Vagina (tissue), 2 donors: Measurements from ENCODE around the gene CDC45. TPM values are rescaled to one million over a fixed set of nuclear protein-coding genes. Genes with fewer than 3 reads are reported as not detected.
"Not testable (repeated sequence)": the region's sequence is repeated elsewhere in the genome, so short reads cannot be mapped to it uniquely, and the experiment has no call there.

Experiments used
- DNase-seq, 2 donors: peaks; one replicate each; pipeline ENCODE4 v3.0.0-alpha.2; 2017; ENCODE audit errors: extremely low spot score in 2 of 2
- H3K27ac ChIP-seq: fragments of 200-600 bp; sonication (generic); one replicate; pipeline ENCODE4 v1.5.1; 2019
- H3K27me3 ChIP-seq: fragments of 200-600 bp; sonication (generic); one replicate; pipeline ENCODE4 v1.5.1; 2019
- H3K36me3 ChIP-seq, 2 donors: fragments of 200-600 bp; sonication (generic); one replicate each; pipeline ENCODE4 v1.5.1; 2017 to 2019
- H3K4me1 ChIP-seq: fragments of 200-600 bp; sonication (generic); one replicate; pipeline ENCODE4 v1.5.1; 2019
- H3K4me3 ChIP-seq, 2 donors: fragments of 200-600 bp; sonication (generic); 1 replicate in 1 of 2; 2 replicates in 1 of 2; pipeline ENCODE4 v1.5.1; 2016 to 2019
- H3K9me3 ChIP-seq: fragments of 200-600 bp; sonication (generic); one replicate; pipeline ENCODE4 v1.5.1; 2019
- CTCF ChIP-seq, 3 experiments: fragments of 450-650 bp in 2 of 3; fragments of 200-600 bp in 1 of 3; sonication (generic) in 1 of 3; IDR thresholded peaks; one replicate each; pipeline ENCODE4 v1.5.1; 2017 to 2019; ENCODE audit warnings: antibody characterized with exemption in 3 of 3, mild to moderate bottlenecking in 2 of 3, moderate library complexity in 2 of 3
- POLR2A ChIP-seq, 2 donors: fragments of 450-650 bp; IDR thresholded peaks; one replicate each; pipeline ENCODE4 v1.6.1; 2017; ENCODE audit warnings: antibody characterized with exemption in 2 of 2, mild to moderate bottlenecking in 2 of 2, moderate library complexity in 2 of 2
- POLR2AphosphoS5 ChIP-seq, 2 donors: sonication (generic); formaldehyde crosslinking; IDR thresholded peaks; one replicate each; pipeline ENCODE4 v1.9.0; 2017; ENCODE audit warnings: antibody characterized with exemption in 2 of 2, mild to moderate bottlenecking in 2 of 2, low read depth in 1 of 2; ENCODE audit not compliant: insufficient read depth in 1 of 2
- intact Hi-C: fragments of 100-400 bp; cut with DNase I; formaldehyde crosslinking; loops from one replicate; pipeline ENCODE4 v1.15.1; 2023
- total RNA-seq: library from RNA; depleted of rRNA; stranded (reverse); fragments of >200 nt; gene quantifications from one replicate; pipeline ENCODE4 v1.2.3, GENCODE V29; 2016

The CDC45 gene
- total RNA-seq, 1 donor from 2014 or later = 0.74 TPM

GRCh38 chr22:19526702-19527111 lies 47.0 kb downstream of the CDC45 start:
- Histone ChIP-seq H3K27ac (no peak overlapping the region), H3K9me3 (no peaks in the 10 kb centered on the region), H3K4me3 (no peak overlapping the region), H3K27me3 (no peaks in the 10 kb centered on the region), H3K4me1 (peaks cover 20% of the 10 kb centered on the region), H3K36me3 (no peaks in the 10 kb centered on the region)
- intact Hi-C loops = no loop called here
- no peak for DNase-seq
- no peak for TF ChIP-seq POLR2A (IDR thresholded peaks at IDR 0.05)
- no peak for TF ChIP-seq POLR2AphosphoS5 (IDR thresholded peaks at IDR 0.05; ENCODE audit: insufficient read depth in 1 of 2, low read depth in 1 of 2)
- no peak for TF ChIP-seq CTCF (IDR thresholded peaks at IDR 0.05)

- H3K4me1 ChIP-seq = peaks cover 20% of the 10 kb centered on the region
- H3K9me3 ChIP-seq = no peaks in the 10 kb centered on the region
- no peak for TF ChIP-seq POLR2AphosphoS5 (IDR thresholded peaks at IDR 0.05; ENCODE audit: insufficient read depth in 1 of 2, low read depth in 1 of 2)
- TF ChIP-seq CTCF (IDR thresholded peaks at IDR 0.05) = no peak
- TF ChIP-seq POLR2A (IDR thresholded peaks at IDR 0.05) = no peak
- no peak overlapping the region for H3K27ac ChIP-seq
- no peaks in the 10 kb centered on the region for H3K36me3 ChIP-seq
- no peak overlapping the region for H3K4me3 ChIP-seq
- intact Hi-C loops = no loop called here
- DNase-seq = no peak
- H3K27me3 ChIP-seq = no peaks in the 10 kb centered on the region
Observed at GRCh38 chr22:19527321-19527721, 47.6 kb downstream of the CDC45 start.

GRCh38 chr22:19527861-19528417 lies 48.2 kb downstream of the CDC45 start:
- DNase-seq = no peak
- no peaks in the 10 kb centered on the region for H3K9me3 ChIP-seq
- intact Hi-C loops = no loop called here
- H3K4me3 ChIP-seq = no peak overlapping the region
- no peak for TF ChIP-seq POLR2A (IDR thresholded peaks at IDR 0.05)
- TF ChIP-seq POLR2AphosphoS5 (IDR thresholded peaks at IDR 0.05; ENCODE audit: insufficient read depth in 1 of 2, low read depth in 1 of 2) = no peak
- TF ChIP-seq CTCF (IDR thresholded peaks at IDR 0.05) = no peak
- H3K36me3 ChIP-seq = no peaks in the 10 kb centered on the region
- H3K27ac ChIP-seq = no peak overlapping the region
- H3K27me3 ChIP-seq = no peaks in the 10 kb centered on the region
- H3K4me1 ChIP-seq = peaks cover 20% of the 10 kb centered on the region

GRCh38 chr22:19529811-19530210 lies 50.1 kb downstream of the CDC45 start:
- no peaks in the 10 kb centered on the region for H3K36me3 ChIP-seq
- H3K27me3 ChIP-seq = no peaks in the 10 kb centered on the region
- peaks cover 2% of the 10 kb centered on the region for H3K4me1 ChIP-seq
- TF ChIP-seq POLR2AphosphoS5 (IDR thresholded peaks at IDR 0.05; ENCODE audit: insufficient read depth in 1 of 2, low read depth in 1 of 2) (no peak), CTCF (IDR thresholded peaks at IDR 0.05) (no peak), POLR2A (IDR thresholded peaks at IDR 0.05) (no peak)
- H3K27ac ChIP-seq = no peak overlapping the region
- H3K4me3 ChIP-seq = no peak overlapping the region
- H3K9me3 ChIP-seq = no peaks in the 10 kb centered on the region
- no peak for DNase-seq
- intact Hi-C loops = no loop called here

GRCh38 chr22:19530751-19531150 lies 51.0 kb downstream of the CDC45 start:
- no peak for TF ChIP-seq CTCF (IDR thresholded peaks at IDR 0.05)
- no peak for TF ChIP-seq POLR2A (IDR thresholded peaks at IDR 0.05)
- TF ChIP-seq POLR2AphosphoS5 (IDR thresholded peaks at IDR 0.05; ENCODE audit: insufficient read depth in 1 of 2, low read depth in 1 of 2) = no peak
- DNase-seq = no peak

GRCh38 chr22:19531327-19531726 lies 51.6 kb downstream of the CDC45 start:
- intact Hi-C loops, H3K27ac ChIP-seq, H3K36me3 ChIP-seq, H3K9me3 ChIP-seq, H3K27me3 ChIP-seq, H3K4me3 ChIP-seq, DNase-seq, H3K4me1 ChIP-seq: not testable (repeated sequence)

More at GRCh38 chr22:19530751-19531150, 51.0 kb downstream of the CDC45 start:
- no peak overlapping the region for H3K4me3 ChIP-seq
- H3K4me1 ChIP-seq = no peaks in the 10 kb centered on the region
- H3K27ac ChIP-seq = no peak overlapping the region
- no peaks in the 10 kb centered on the region for H3K27me3 ChIP-seq
- intact Hi-C loops = no loop called here
- H3K36me3 ChIP-seq = no peaks in the 10 kb centered on the region
- no peaks in the 10 kb centered on the region for H3K9me3 ChIP-seq
